OCI-LY7 (cell line): ENCODE data around the gene SORD. TPM values are rescaled to one million over a fixed set of nuclear protein-coding genes. Genes with fewer than 3 reads are reported as not detected.
"Not testable (repeated sequence)": the region's sequence is repeated elsewhere in the genome, so short reads cannot be mapped to it uniquely, and the experiment has no call there.

Source experiments
- BruUV-seq: library from RNA; stranded (reverse); fragments of 400-500 nt; replicated peaks from 2 replicates; lab custom pipeline; 2021; lab: Mats Ljungman, UMichigan
- CTCF ChIA-PET: fragments of 300-600 bp; sonication (Branson Sonifier 250); formaldehyde crosslinking; loops from one replicate; lab custom pipeline; 2022; ENCODE audit warnings: antibody characterized with exemption; ENCODE audit not compliant: unreplicated experiment; lab: Charles Lee
- POLR2A ChIA-PET: fragments of 300-600 bp; sonication (Branson Sonifier 250); formaldehyde crosslinking; loops from one replicate; lab custom pipeline; 2022; ENCODE audit warnings: antibody characterized with exemption; lab: Charles Lee
- DNase-seq: peaks from one replicate; pipeline ENCODE4 v3.0.0-alpha.2; 2015; ENCODE audit warnings: low spot score
- H2AFZ ChIP-seq: fragments of 200-600 bp; sonication (generic), shearing (Covaris generic); 2 replicates; pipeline ENCODE4 v1.6.1; 2014; ENCODE audit warnings: mild to moderate bottlenecking, antibody characterized with exemption, low read length, moderate library complexity
- H3K27ac ChIP-seq: fragments of 200-600 bp; sonication (generic); 2 replicates; pipeline ENCODE4 v1.5.1; 2014; ENCODE audit warnings: mixed run types, low read depth, mild to moderate bottlenecking, moderate library complexity, low read length, inconsistent platforms; ENCODE audit not compliant: poor library complexity, severe bottlenecking
- H3K36me3 ChIP-seq: fragments of 200-600 bp; sonication (generic); 2 replicates; pipeline ENCODE4 v1.6.1; 2014; ENCODE audit warnings: mild to moderate bottlenecking, antibody characterized with exemption, low read length, moderate library complexity, mixed read lengths; ENCODE audit not compliant: insufficient read depth
- H3K4me1 ChIP-seq: fragments of 200-600 bp; sonication (generic); 2 replicates; pipeline ENCODE4 v1.5.1; 2014; ENCODE audit warnings: mild to moderate bottlenecking, low read length; ENCODE audit not compliant: insufficient read depth, poor library complexity, severe bottlenecking
- H3K4me2 ChIP-seq: fragments of 200-600 bp; sonication (generic); 2 replicates; pipeline ENCODE4 v1.6.1; 2014; ENCODE audit warnings: mild to moderate bottlenecking, low read length
- H3K4me3 ChIP-seq: fragments of 200-600 bp; sonication (generic); 2 replicates; pipeline ENCODE4 v1.5.1; 2014; ENCODE audit warnings: mild to moderate bottlenecking, low read depth, low read length; ENCODE audit not compliant: poor library complexity, severe bottlenecking
- H3K79me2 ChIP-seq: fragments of 200-600 bp; sonication (generic); 2 replicates; pipeline ENCODE4 v1.6.1; 2016; ENCODE audit warnings: low read depth, mild to moderate bottlenecking, low read length, moderate library complexity, mixed read lengths; ENCODE audit not compliant: insufficient read depth
- H3K9me2 ChIP-seq: fragments of 200-600 bp; sonication (generic); 2 replicates; pipeline ENCODE4 v1.6.1; 2016; ENCODE audit warnings: mild to moderate bottlenecking, low read length, mixed read lengths; ENCODE audit not compliant: insufficient read depth
- H3K9me3 ChIP-seq: fragments of 200-600 bp; sonication (generic); 2 replicates; pipeline ENCODE4 v1.6.1; 2014; ENCODE audit warnings: mild to moderate bottlenecking, mixed run types, low read length, mixed read lengths
- H4K20me1 ChIP-seq: fragments of 200-600 bp; sonication (generic); 2 replicates; pipeline ENCODE4 v1.6.1; 2014; ENCODE audit warnings: mild to moderate bottlenecking, antibody characterized with exemption, low read length, moderate library complexity, mixed read lengths; ENCODE audit not compliant: insufficient read depth
- CTCF ChIP-seq: fragments of 200-600 bp; sonication (generic); conservative IDR thresholded peaks from 2 replicates; pipeline ENCODE4 v1.5.1; 2014; ENCODE audit warnings: mild to moderate bottlenecking, antibody characterized with exemption, low read length, moderate library complexity, mixed read lengths
- intact Hi-C: fragments of 100-400 bp; cut with micrococcal nuclease; formaldehyde crosslinking; loops from one replicate; pipeline ENCODE4 v1.10.0; 2022; ENCODE audit not compliant: unreplicated experiment
- total RNA-seq, 2 experiments: library from RNA; depleted of rRNA in 1 of 2; stranded (reverse); fragments of >200 nt in 1 of 2; shearing (Covaris generic) in 1 of 2; gene quantifications; 2 replicates each; pipeline ENCODE4 v1.2.3, GENCODE V29; 2014 to 2022

The SORD gene
- total RNA-seq, 2 experiments from 2014 or later: 10.4 to 17.8 TPM

- peaks cover 15% of the 10 kb centered on the region for H3K36me3 ChIP-seq
- intact Hi-C loops: not testable (repeated sequence)
These were observed 9.5 kb downstream of the SORD start for GRCh38 chr15:45032501-45032900.

GRCh38 chr15:45034087-45034486, 11.1 kb downstream of the SORD start:
- H3K9me2 ChIP-seq, H3K27ac ChIP-seq, H3K79me2 ChIP-seq, DNase-seq, POLR2A ChIA-PET, BruUV-seq, H3K9me3 ChIP-seq, H2AFZ ChIP-seq, CTCF ChIA-PET, H3K4me3 ChIP-seq, H3K4me2 ChIP-seq, H3K4me1 ChIP-seq, intact Hi-C loops, H4K20me1 ChIP-seq: not testable (repeated sequence)
- peaks cover 12% of the 10 kb centered on the region for H3K36me3 ChIP-seq

More at GRCh38 chr15:45032501-45032900, 9.5 kb downstream of the SORD start:
- H3K4me2 ChIP-seq, H4K20me1 ChIP-seq, H3K9me2 ChIP-seq, H3K4me3 ChIP-seq, H3K4me1 ChIP-seq, H2AFZ ChIP-seq, H3K79me2 ChIP-seq, CTCF ChIA-PET, DNase-seq, BruUV-seq, POLR2A ChIA-PET, H3K27ac ChIP-seq: not testable (repeated sequence)
- peaks cover 13% of the 10 kb centered on the region for H3K9me3 ChIP-seq

- H3K27ac ChIP-seq, POLR2A ChIA-PET, H3K4me1 ChIP-seq, DNase-seq, BruUV-seq, H3K9me3 ChIP-seq, H3K9me2 ChIP-seq, CTCF ChIA-PET, H3K4me2 ChIP-seq, H2AFZ ChIP-seq, H3K79me2 ChIP-seq, H4K20me1 ChIP-seq, H3K36me3 ChIP-seq, H3K4me3 ChIP-seq: not testable (repeated sequence)
- intact Hi-C loops: loop anchor here (5.0 kb wide), 1 partner anchor 67 kb away; no protein-coding TSS in a partner anchor
These were observed 11.8 kb downstream of the SORD start for GRCh38 chr15:45034600-45035375.

- BruUV-seq, H3K79me2 ChIP-seq, H3K9me3 ChIP-seq, CTCF ChIA-PET, H2AFZ ChIP-seq, POLR2A ChIA-PET, H3K36me3 ChIP-seq, H3K9me2 ChIP-seq, H3K27ac ChIP-seq, H3K4me1 ChIP-seq, H3K4me2 ChIP-seq, H4K20me1 ChIP-seq, H3K4me3 ChIP-seq: not testable (repeated sequence)
- intact Hi-C loops: loop anchor here (5.0 kb wide), 1 partner anchor 70 kb away; no protein-coding TSS in a partner anchor
- TF ChIP-seq CTCF: peak; percentile 82
- DNase-seq: peak; percentile 72
These were observed 14.1 kb downstream of the SORD start for GRCh38 chr15:45036812-45037781.
